ENCODE results near the gene RAB43.

DNA sequence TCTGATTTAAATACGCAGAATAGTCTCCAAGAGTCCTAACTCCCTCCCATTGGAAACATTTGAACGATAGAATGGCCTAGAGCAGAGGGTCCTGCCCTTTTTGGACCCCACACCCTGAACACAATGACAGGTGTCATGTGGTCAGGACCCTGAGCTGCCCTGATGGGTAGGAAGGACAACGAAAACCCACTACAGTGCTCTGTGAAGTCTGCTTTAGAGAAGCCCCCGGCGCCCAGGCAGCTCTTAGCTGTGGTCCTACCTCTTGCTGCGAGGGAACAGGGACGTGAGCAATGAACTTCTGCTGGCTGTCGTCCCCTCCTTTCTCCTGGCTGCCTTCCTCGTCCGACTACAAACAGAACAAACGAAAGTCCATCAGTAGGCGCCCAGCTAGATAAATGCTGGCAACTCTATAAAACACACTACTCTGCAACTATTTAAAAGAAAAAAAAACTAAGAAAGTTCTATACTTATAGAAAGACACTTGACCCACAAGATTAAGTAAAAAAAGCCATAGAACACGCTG is 8.7 kb upstream of the RAB43 start:
- TF ChIP-seq, protein P1, sequence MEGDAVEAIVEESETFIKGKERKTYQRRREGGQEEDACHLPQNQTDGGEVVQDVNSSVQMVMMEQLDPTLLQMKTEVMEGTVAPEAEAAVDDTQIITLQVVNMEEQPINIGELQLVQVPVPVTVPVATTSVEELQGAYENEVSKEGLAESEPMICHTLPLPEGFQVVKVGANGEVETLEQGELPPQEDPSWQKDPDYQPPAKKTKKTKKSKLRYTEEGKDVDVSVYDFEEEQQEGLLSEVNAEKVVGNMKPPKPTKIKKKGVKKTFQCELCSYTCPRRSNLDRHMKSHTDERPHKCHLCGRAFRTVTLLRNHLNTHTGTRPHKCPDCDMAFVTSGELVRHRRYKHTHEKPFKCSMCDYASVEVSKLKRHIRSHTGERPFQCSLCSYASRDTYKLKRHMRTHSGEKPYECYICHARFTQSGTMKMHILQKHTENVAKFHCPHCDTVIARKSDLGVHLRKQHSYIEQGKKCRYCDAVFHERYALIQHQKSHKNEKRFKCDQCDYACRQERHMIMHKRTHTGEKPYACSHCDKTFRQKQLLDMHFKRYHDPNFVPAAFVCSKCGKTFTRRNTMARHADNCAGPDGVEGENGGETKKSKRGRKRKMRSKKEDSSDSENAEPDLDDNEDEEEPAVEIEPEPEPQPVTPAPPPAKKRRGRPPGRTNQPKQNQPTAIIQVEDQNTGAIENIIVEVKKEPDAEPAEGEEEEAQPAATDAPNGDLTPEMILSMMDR (conservative IDR thresholded peaks at IDR 0.05; ENCODE audit: low read length), result no peak
- no peak for TF ChIP-seq EZH2phosphoT487 (IDR thresholded peaks at IDR 0.05; ENCODE audit: borderline replicate concordance, low read depth, low read length)
